B cell (primary cell): ENCODE measurements around the gene ADCY2.

Experiments used
- CTCF ChIP-seq: fragments of 200-600 bp; IDR thresholded peaks from one replicate; pipeline ENCODE4 v1.8.0; 2022; ENCODE audit warnings: antibody characterized with exemption, mild to moderate bottlenecking
- EZH2 ChIP-seq: IDR thresholded peaks from 2 replicates; pipeline ENCODE4 v1.6.1; 2012; ENCODE audit warnings: borderline replicate concordance, low read depth, mild to moderate bottlenecking, moderate library complexity, low read length; ENCODE audit not compliant: insufficient read depth, poor library complexity, severe bottlenecking

GRCh38 chr5:7823594-7823993 lies 427.7 kb downstream of the ADCY2 start:
- TF ChIP-seq CTCF: no peak
- no peak for TF ChIP-seq EZH2
